Tibial nerve (tissue), 4 donors: Measurements from ENCODE around the gene SMIM17. TPM values are rescaled to one million over a fixed set of nuclear protein-coding genes. Genes with fewer than 3 reads are reported as not detected.
A peak's percentile ranks its signal among the peaks of the same experiment; 100 is the strongest.

ENCODE experiments used
- DNase-seq, 2 donors: peaks; one replicate each; pipeline ENCODE4 v3.0.0-alpha.2; 2019; ENCODE audit warnings: low spot score in 2 of 2
- H3K27ac ChIP-seq, 4 donors: fragments of 200-600 bp; sonication (generic) in 3 of 4; one replicate each; pipeline ENCODE4 v1.5.1; 2017 to 2019; ENCODE audit warnings: mild to moderate bottlenecking in 1 of 4
- H3K27me3 ChIP-seq, 2 donors: fragments of 200-600 bp; sonication (generic) in 1 of 2; one replicate each; pipeline versions ENCODE4 v1.5.1 to v1.6.0; 2017 to 2019
- H3K36me3 ChIP-seq, 3 donors: fragments of 200-600 bp; sonication (generic); one replicate each; pipeline ENCODE4 v1.5.1; 2018 to 2019
- H3K4me1 ChIP-seq, 4 donors: fragments of 200-600 bp; sonication (generic) in 3 of 4; one replicate each; pipeline ENCODE4 v1.5.1; 2017 to 2019
- H3K4me3 ChIP-seq, 4 donors: fragments of 200-600 bp; sonication (generic) in 3 of 4; one replicate each; pipeline ENCODE4 v1.5.1; 2017 to 2019; ENCODE audit warnings: mild to moderate bottlenecking in 1 of 4, moderate library complexity in 1 of 4
- H3K9me3 ChIP-seq, 4 donors: fragments of 200-600 bp; sonication (generic) in 3 of 4; one replicate each; pipeline ENCODE4 v1.5.1; 2017 to 2019
- EP300 ChIP-seq, 2 donors: sonication (generic); formaldehyde crosslinking; IDR thresholded peaks; one replicate each; pipeline ENCODE4 v1.6.1; 2017; ENCODE audit warnings: antibody characterized with exemption in 2 of 2, mild to moderate bottlenecking in 1 of 2
- POLR2A ChIP-seq, 2 donors: fragments of 450-650 bp; IDR thresholded peaks; one replicate each; pipeline ENCODE4 v1.6.1; 2017; ENCODE audit warnings: antibody characterized with exemption in 2 of 2, mild to moderate bottlenecking in 2 of 2, moderate library complexity in 2 of 2
- WGBS, 2 donors: methylation state at CpG; one replicate each; pipeline ENCODE4 v1.1.5; 2018; 5-methylcytosine and 5-hydroxymethylcytosine counted together
- total RNA-seq, 4 donors: library from RNA; depleted of rRNA; stranded (reverse); fragments of >200 nt; gene quantifications; one replicate each; pipeline ENCODE4 v1.1.0, GENCODE V29; 2016
- TF ChIP-seq, protein P1 (sequence below), 5 experiments: fragments of 200-600 bp in 3 of 5; fragments of 450-650 bp in 2 of 5; sonication (generic) in 3 of 5; IDR thresholded peaks; one replicate each; pipeline ENCODE4 v1.5.1; 2016 to 2019; ENCODE audit warnings: antibody characterized with exemption in 5 of 5, mild to moderate bottlenecking in 3 of 5, moderate library complexity in 2 of 5

Gene SMIM17
- total RNA-seq, 4 donors from 2014 or later: 0.60 to 0.84 (median 0.78) TPM; not detected in 1

DNA sequence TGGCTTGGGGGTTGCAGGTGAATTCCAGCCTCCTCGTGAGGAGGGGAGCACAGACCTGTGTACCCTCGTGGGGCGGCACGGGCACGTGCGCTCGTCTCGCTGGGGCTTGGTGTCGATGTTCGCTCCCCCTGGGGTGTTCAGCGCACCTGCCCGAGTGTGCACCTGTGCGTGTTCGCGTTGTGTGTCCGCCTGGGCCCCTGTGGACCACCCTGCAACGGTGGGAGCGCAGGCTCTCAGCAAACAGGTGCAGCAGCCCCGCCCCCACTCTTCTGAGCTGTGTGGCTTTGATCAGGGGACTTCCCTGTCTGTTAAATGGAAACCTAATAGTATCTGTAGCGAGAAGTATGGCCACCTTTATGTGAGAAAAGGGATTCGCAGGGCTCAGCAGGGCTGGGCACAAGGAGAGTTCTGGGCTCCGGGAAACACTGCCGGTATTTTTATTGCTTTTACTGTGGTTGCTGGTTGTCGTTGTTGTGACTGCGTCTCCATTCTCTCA, 549 bp downstream of the SMIM17 start:
- Histone ChIP-seq H3K9me3 (peaks cover 0 to 79% (median 0%) of the 10 kb centered on the region in 4 donors), H3K4me1 (no peaks in the 10 kb centered on the region), H3K27ac (no peak overlapping the region), H3K36me3 (peaks cover 0 to 41% (median 0%) of the 10 kb centered on the region in 3 donors), H3K4me3 (no peak overlapping the region), H3K27me3 (peaks cover 0 to 9% of the 10 kb centered on the region in 2 donors)
- DNase-seq: no peak
- WGBS, 2 donors: 12% methylated on average over 21 to 24 of the region's 25 CpGs
- TF ChIP-seq, protein P1, sequence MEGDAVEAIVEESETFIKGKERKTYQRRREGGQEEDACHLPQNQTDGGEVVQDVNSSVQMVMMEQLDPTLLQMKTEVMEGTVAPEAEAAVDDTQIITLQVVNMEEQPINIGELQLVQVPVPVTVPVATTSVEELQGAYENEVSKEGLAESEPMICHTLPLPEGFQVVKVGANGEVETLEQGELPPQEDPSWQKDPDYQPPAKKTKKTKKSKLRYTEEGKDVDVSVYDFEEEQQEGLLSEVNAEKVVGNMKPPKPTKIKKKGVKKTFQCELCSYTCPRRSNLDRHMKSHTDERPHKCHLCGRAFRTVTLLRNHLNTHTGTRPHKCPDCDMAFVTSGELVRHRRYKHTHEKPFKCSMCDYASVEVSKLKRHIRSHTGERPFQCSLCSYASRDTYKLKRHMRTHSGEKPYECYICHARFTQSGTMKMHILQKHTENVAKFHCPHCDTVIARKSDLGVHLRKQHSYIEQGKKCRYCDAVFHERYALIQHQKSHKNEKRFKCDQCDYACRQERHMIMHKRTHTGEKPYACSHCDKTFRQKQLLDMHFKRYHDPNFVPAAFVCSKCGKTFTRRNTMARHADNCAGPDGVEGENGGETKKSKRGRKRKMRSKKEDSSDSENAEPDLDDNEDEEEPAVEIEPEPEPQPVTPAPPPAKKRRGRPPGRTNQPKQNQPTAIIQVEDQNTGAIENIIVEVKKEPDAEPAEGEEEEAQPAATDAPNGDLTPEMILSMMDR (IDR thresholded peaks at IDR 0.05): no peak
- no peak for TF ChIP-seq POLR2A (IDR thresholded peaks at IDR 0.05)

DNA sequence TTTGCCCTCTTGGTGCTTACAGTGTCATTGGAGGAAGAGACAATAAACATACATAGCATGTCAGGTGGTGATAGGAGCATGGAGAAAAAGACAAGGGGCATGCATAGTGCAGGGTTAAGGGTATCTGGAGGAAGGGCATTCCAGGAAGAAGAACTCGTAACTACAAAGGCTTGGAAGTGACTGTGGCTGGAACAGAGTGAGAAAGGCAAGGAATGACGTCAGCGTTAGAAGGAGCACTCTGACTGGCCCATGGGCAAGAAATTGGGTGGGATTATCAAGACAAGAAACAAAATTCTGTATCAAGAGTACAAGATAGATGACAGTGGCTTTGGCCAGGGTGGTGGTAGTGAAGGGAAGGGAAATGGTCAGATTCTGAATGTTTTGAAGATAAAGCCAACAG, 11.2 kb downstream of the SMIM17 start:
- peaks cover 0 to 54% (median 11%) of the 10 kb centered on the region in 4 donors for H3K9me3 ChIP-seq
- TF ChIP-seq EP300 (IDR thresholded peaks at IDR 0.05): no peak
- TF ChIP-seq POLR2A (IDR thresholded peaks at IDR 0.05): no peak
- TF ChIP-seq, protein P1 (IDR thresholded peaks at IDR 0.05): no peak
- no peaks in the 10 kb centered on the region for H3K27me3 ChIP-seq
- WGBS, 2 donors: 73 to 77% methylated on average over 3 of the region's 3 CpGs
- peaks cover 0 to 5% (median 0%) of the 10 kb centered on the region in 3 donors for H3K36me3 ChIP-seq
- DNase-seq: no peak
- H3K27ac ChIP-seq: no peak overlapping the region
- H3K4me1 ChIP-seq: no peaks in the 10 kb centered on the region
- H3K4me3 ChIP-seq: no peak overlapping the region

DNA sequence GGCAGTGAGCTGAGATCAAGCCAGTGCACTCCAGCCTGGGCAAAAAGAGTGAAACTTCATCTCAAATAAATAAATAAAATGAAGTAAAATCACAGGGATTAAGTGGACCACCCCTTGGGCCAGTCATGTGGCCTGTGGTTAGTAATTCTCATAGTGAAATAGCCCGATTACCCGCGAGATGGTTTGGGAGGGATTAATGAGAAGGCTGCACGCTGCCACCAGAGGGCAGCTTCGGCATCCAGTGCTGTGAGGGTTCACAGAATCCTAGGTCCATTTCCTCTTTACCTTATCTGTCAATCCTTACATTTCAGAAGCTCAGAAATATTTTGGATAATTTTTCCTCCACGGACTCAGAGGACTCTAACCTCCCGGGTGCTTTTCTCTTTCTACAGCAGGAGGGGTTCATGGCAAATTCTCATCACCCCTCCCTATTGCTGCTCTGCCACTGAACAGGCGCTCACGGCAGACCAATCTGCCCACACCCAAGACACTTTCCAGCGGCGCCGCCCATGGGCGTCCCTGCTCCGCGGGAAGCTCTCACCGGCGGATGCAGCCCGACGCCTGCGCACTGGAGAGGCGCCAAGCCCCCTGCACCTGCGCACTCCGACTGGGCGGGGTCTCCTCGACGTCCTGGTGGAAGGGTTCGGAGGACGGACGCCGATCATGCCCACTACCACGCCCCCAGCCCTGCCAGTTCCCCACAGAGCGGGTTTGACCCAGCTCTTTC, 17.6 kb downstream of the SMIM17 start:
- H3K9me3 ChIP-seq: peaks cover 0 to 74% (median 6%) of the 10 kb centered on the region in 4 donors
- peaks cover 0 to 4% (median 0%) of the 10 kb centered on the region in 4 donors for H3K4me1 ChIP-seq
- 26 to 28% methylated on average over 19 to 22 of the region's 32 CpGs for WGBS, 2 donors
- H3K27ac ChIP-seq: no peak overlapping the region
- no peaks in the 10 kb centered on the region for H3K27me3 ChIP-seq
- peak overlapping the region in 1 of 4 donors; percentile 19 for H3K4me3 ChIP-seq
- no peak for TF ChIP-seq POLR2A (IDR thresholded peaks at IDR 0.05)
- TF ChIP-seq, protein P1 (IDR thresholded peaks at IDR 0.05): peak in 1 of 5 experiments; percentile 19
- TF ChIP-seq EP300 (IDR thresholded peaks at IDR 0.05): no peak
- H3K36me3 ChIP-seq: peaks cover 0 to 38% (median 0%) of the 10 kb centered on the region in 3 donors
- no peak for DNase-seq

DNA sequence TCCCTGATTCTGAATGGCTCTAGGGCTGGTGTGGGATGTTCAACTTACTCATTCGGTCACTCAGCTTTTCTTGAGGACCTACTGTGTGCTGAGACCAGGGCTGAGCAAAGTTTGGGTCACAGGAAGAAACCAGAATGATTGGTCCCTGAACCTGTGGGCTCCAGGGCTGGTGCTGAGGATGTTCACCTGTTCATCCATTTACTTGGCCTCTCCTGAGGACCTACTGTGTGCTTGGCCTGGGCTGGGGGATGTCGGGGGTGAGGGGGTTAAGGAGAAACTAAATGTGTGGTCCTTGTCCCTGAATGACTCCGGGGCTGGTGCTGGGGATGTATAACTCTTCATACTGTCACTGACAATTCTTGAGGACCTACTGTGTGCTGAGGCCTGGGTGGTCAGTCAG, 18.3 kb downstream of the SMIM17 start:
- H3K27ac ChIP-seq: no peak overlapping the region
- DNase-seq: no peak
- no peaks in the 10 kb centered on the region for H3K27me3 ChIP-seq
- TF ChIP-seq EP300 (IDR thresholded peaks at IDR 0.05) (no peak), POLR2A (IDR thresholded peaks at IDR 0.05) (no peak)
- TF ChIP-seq, protein P1 (IDR thresholded peaks at IDR 0.05): no peak
- 95 to 96% methylated on average over 3 of the region's 3 CpGs for WGBS, 2 donors
- no peak overlapping the region for H3K4me3 ChIP-seq
- peaks cover 0 to 42% (median 0%) of the 10 kb centered on the region in 3 donors for H3K36me3 ChIP-seq
- peaks cover 0 to 4% (median 0%) of the 10 kb centered on the region in 4 donors for H3K4me1 ChIP-seq
- H3K9me3 ChIP-seq: peaks cover 0 to 74% (median 5%) of the 10 kb centered on the region in 4 donors

DNA sequence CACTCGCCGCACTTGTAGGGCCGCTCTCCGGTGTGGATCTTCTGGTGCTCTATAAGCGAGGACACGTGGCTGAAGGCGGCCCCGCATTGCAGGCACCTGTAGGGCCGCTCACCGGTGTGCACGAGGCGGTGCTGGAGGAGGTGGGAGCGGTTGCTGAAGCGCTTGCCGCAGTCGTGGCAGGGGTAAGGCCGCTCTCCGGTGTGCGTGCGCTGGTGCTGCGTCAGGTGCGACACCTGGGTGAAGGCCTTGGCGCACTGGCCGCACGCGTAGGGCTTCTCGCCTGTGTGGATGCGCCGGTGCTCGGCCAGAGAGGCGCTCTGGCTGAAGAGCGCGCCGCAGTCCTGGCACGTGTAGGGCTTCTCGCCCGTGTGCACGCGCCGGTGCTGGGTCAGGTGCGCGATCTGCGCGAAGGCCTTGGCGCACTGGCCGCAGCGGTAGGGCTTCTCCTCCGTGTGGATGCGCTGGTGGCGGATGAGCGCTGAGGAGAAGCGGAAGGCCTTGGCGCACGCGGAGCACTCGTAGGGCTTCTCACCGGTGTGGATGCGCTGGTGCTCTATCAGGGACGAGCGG, 21.1 kb downstream of the SMIM17 start:
- Histone ChIP-seq H3K27ac (no peak overlapping the region), H3K4me3 (no peak overlapping the region), H3K36me3 (peaks cover 0 to 57% (median 0%) of the 10 kb centered on the region in 3 donors), H3K27me3 (no peaks in the 10 kb centered on the region), H3K9me3 (peaks cover 0 to 90% (median 0%) of the 10 kb centered on the region in 4 donors), H3K4me1 (peaks cover 0 to 4% (median 0%) of the 10 kb centered on the region in 4 donors)
- TF ChIP-seq, protein P1 (IDR thresholded peaks at IDR 0.05): no peak
- TF ChIP-seq EP300 (IDR thresholded peaks at IDR 0.05) (no peak), POLR2A (IDR thresholded peaks at IDR 0.05) (no peak)
- DNase-seq: no peak
- WGBS, 2 donors: 84 to 89% methylated on average over 50 to 55 of the region's 60 CpGs
